GM21825 (cell line): ENCODE measurements around the gene CFAP43.
A peak's percentile ranks its signal among the peaks of the same experiment; 100 is the strongest.
"Not testable (repeated sequence)": the region's sequence is repeated elsewhere in the genome, so short reads cannot be mapped to it uniquely, and the experiment has no call there.

Experiments used
- ATAC-seq: cut with Tn5 transposase; IDR thresholded peaks from one replicate; pipeline ENCODE4 v1.9.1; 2021; ENCODE audit warnings: mild to moderate bottlenecking, moderate library complexity; ENCODE audit not compliant: unreplicated experiment

The CFAP43 gene

GRCh38 chr10:104256335-104256961 is 24.3 kb upstream of the CFAP43 start:
- ATAC-seq: no peak

GRCh38 chr10:104255311-104255981 is 23.3 kb upstream of the CFAP43 start:
- ATAC-seq: peak; percentile 35

GRCh38 chr10:104254493-104255310 is 22.5 kb upstream of the CFAP43 start, which contains the start of gene GSTO1:
Gene GSTO1 (plus strand): TSS chr10:104254892. CDS start chr10:104254929, 37 bp downstream.
- peak; percentile 81 for ATAC-seq

GRCh38 chr10:104253606-104254410 is 21.6 kb upstream of the CFAP43 start:
- ATAC-seq: no peak

GRCh38 chr10:104253106-104253505 is 20.9 kb upstream of the CFAP43 start:
- no peak for ATAC-seq

- ATAC-seq: no peak
Observed at GRCh38 chr10:104252368-104252767, 20.2 kb upstream of the CFAP43 start.

- ATAC-seq: no peak
Observed at GRCh38 chr10:104251443-104251842, 19.3 kb upstream of the CFAP43 start.

- ATAC-seq: no peak
Observed at GRCh38 chr10:104250371-104250770, 18.2 kb upstream of the CFAP43 start.

- ATAC-seq: not testable (repeated sequence)
Observed at GRCh38 chr10:104248931-104249330, 16.8 kb upstream of the CFAP43 start.

GRCh38 chr10:104247513-104248146 is 15.5 kb upstream of the CFAP43 start:
- no peak for ATAC-seq

GRCh38 chr10:104246976-104247375 is 14.8 kb upstream of the CFAP43 start:
- no peak for ATAC-seq

- ATAC-seq: no peak
Observed at GRCh38 chr10:104245066-104245632, 13.0 kb upstream of the CFAP43 start.

- no peak for ATAC-seq
Observed at GRCh38 chr10:104243512-104243911, 11.3 kb upstream of the CFAP43 start.

GRCh38 chr10:104243009-104243408 is 10.8 kb upstream of the CFAP43 start:
- ATAC-seq: not testable (repeated sequence)

GRCh38 chr10:104242545-104242944 is 10.4 kb upstream of the CFAP43 start:
- ATAC-seq: no peak

GRCh38 chr10:104240078-104240477 is 7.9 kb upstream of the CFAP43 start:
- no peak for ATAC-seq

- ATAC-seq: no peak
Observed at GRCh38 chr10:104235801-104236200, 3.6 kb upstream of the CFAP43 start.

GRCh38 chr10:104234934-104235333 is 2.8 kb upstream of the CFAP43 start:
- ATAC-seq: no peak

- no peak for ATAC-seq
Observed at GRCh38 chr10:104233817-104234216, 1.7 kb upstream of the CFAP43 start.

GRCh38 chr10:104232613-104233102 is 494 bp upstream of the CFAP43 start:
- no peak for ATAC-seq
